ENCODE data around the gene GID4.

GID4 gene

GRCh38 chr17:18015593-18015992 is 23.6 kb upstream of the GID4 start:
- TF ChIP-seq CTCF (IDR thresholded peaks at IDR 0.05; ENCODE audit: low read depth, low read length): no peak
- H3K4me3 ChIP-seq (ENCODE audit: low read depth, low read length): no peak overlapping the region
- in situ Hi-C loops (cut with HindIII; ENCODE audit: low sequenced_read_pairs): no loop called here
- DNase-seq (ENCODE audit: low read depth, low spot score): no peak

- TF ChIP-seq CTCF (IDR thresholded peaks at IDR 0.05; ENCODE audit: low read depth, low read length): no peak
- no peak overlapping the region for H3K4me3 ChIP-seq (ENCODE audit: low read depth, low read length)
- no peak for DNase-seq (ENCODE audit: low read depth, low spot score)
- in situ Hi-C loops (cut with HindIII; ENCODE audit: low sequenced_read_pairs): no loop called here
Observed at GRCh38 chr17:18016426-18016825, 22.8 kb upstream of the GID4 start.

- no peak overlapping the region for H3K4me3 ChIP-seq (ENCODE audit: low read depth, low read length)
- DNase-seq (ENCODE audit: low read depth, low spot score): peak; percentile 33
- in situ Hi-C loops (cut with HindIII; ENCODE audit: low sequenced_read_pairs): no loop called here
- no peak for TF ChIP-seq CTCF (IDR thresholded peaks at IDR 0.05; ENCODE audit: low read depth, low read length)
Observed at GRCh38 chr17:18017958-18018357, 21.2 kb upstream of the GID4 start.

GRCh38 chr17:18018411-18018921 is 20.7 kb upstream of the GID4 start:
- no peak for TF ChIP-seq CTCF (IDR thresholded peaks at IDR 0.05; ENCODE audit: low read depth, low read length)
- H3K4me3 ChIP-seq (ENCODE audit: low read depth, low read length): no peak overlapping the region
- in situ Hi-C loops (cut with HindIII; ENCODE audit: low sequenced_read_pairs): no loop called here
- no peak for DNase-seq (ENCODE audit: low read depth, low spot score)

- in situ Hi-C loops (cut with HindIII; ENCODE audit: low sequenced_read_pairs): no loop called here
- no peak for TF ChIP-seq CTCF (IDR thresholded peaks at IDR 0.05; ENCODE audit: low read depth, low read length)
- no peak overlapping the region for H3K4me3 ChIP-seq (ENCODE audit: low read depth, low read length)
- DNase-seq (ENCODE audit: low read depth, low spot score): no peak
Observed at GRCh38 chr17:18019838-18020154, 19.4 kb upstream of the GID4 start.

GRCh38 chr17:18020971-18021370 is 18.2 kb upstream of the GID4 start:
- H3K4me3 ChIP-seq (ENCODE audit: low read depth, low read length): no peak overlapping the region
- in situ Hi-C loops (cut with HindIII; ENCODE audit: low sequenced_read_pairs): no loop called here
- no peak for DNase-seq (ENCODE audit: low read depth, low spot score)
- TF ChIP-seq CTCF (IDR thresholded peaks at IDR 0.05; ENCODE audit: low read depth, low read length): no peak

- no peak for DNase-seq (ENCODE audit: low read depth, low spot score)
- no peak overlapping the region for H3K4me3 ChIP-seq (ENCODE audit: low read depth, low read length)
- in situ Hi-C loops (cut with HindIII; ENCODE audit: low sequenced_read_pairs): no loop called here
- no peak for TF ChIP-seq CTCF (IDR thresholded peaks at IDR 0.05; ENCODE audit: low read depth, low read length)
Observed at GRCh38 chr17:18021372-18021771, 17.8 kb upstream of the GID4 start.

Measured in astrocyte of the spinal cord (primary cell).